MM.1S (cell line): Measurements from ENCODE around the gene PRRC1.

Experiments
- DNase-seq: peaks from one replicate; pipeline ENCODE4 v3.0.0-alpha.2; 2015
- H2AFZ ChIP-seq: fragments of 300-600 bp; sonication (generic); 2 replicates; pipeline ENCODE4 v1.6.0; 2016; ENCODE audit warnings: antibody characterized with exemption, low read length
- H3F3A ChIP-seq: fragments of 300-600 bp; sonication (generic); 2 replicates; pipeline ENCODE4 v1.6.1; 2016; ENCODE audit warnings: mild to moderate bottlenecking, antibody characterized with exemption, low read length, moderate library complexity, mixed read lengths; ENCODE audit not compliant: insufficient read depth
- H3K27ac ChIP-seq: fragments of 300-600 bp; sonication (generic); 2 replicates; pipeline ENCODE4 v1.5.1; 2016; ENCODE audit warnings: mild to moderate bottlenecking, low read length
- H3K27me3 ChIP-seq: fragments of 300-600 bp; sonication (generic); replicated peaks from 2 replicates; pipeline ENCODE4 v1.6.0; 2016; ENCODE audit warnings: low read length; ENCODE audit not compliant: insufficient read depth
- H3K36me3 ChIP-seq: fragments of 300-600 bp; sonication (generic); replicated peaks from 2 replicates; pipeline ENCODE4 v1.6.1; 2016; ENCODE audit warnings: mild to moderate bottlenecking, low read length, mixed read lengths; ENCODE audit not compliant: insufficient read depth
- H3K4me1 ChIP-seq: fragments of 300-600 bp; sonication (generic); 2 replicates; pipeline ENCODE4 v1.6.1; 2016; ENCODE audit warnings: low read length, mixed read lengths
- H3K4me2 ChIP-seq: fragments of 300-600 bp; sonication (generic); 2 replicates; pipeline ENCODE4 v1.6.0; 2016; ENCODE audit warnings: low read depth, low read length
- H3K4me3 ChIP-seq: fragments of 300-600 bp; sonication (generic); 2 replicates; pipeline ENCODE4 v1.5.1; 2016; ENCODE audit warnings: low read length, mixed read lengths
- H3K79me2 ChIP-seq: fragments of 300-600 bp; sonication (generic); 2 replicates; pipeline ENCODE4 v1.6.1; 2016; ENCODE audit warnings: mixed run types, low read length, mixed read lengths
- H3K9ac ChIP-seq: fragments of 300-600 bp; sonication (generic); 2 replicates; pipeline ENCODE4 v1.6.1; 2016; ENCODE audit warnings: low read length, mixed read lengths
- H3K9me2 ChIP-seq: fragments of 300-600 bp; sonication (generic); replicated peaks from 2 replicates; pipeline ENCODE4 v1.6.1; 2016; ENCODE audit warnings: mild to moderate bottlenecking, low read length, mixed read lengths; ENCODE audit not compliant: insufficient read depth
- H3K9me3 ChIP-seq: fragments of 300-600 bp; sonication (generic); replicated peaks from 2 replicates; pipeline ENCODE4 v1.6.1; 2016; ENCODE audit warnings: mild to moderate bottlenecking, low read length, mixed read lengths; ENCODE audit not compliant: insufficient read depth
- H4K20me1 ChIP-seq: fragments of 300-600 bp; sonication (generic); 2 replicates; pipeline ENCODE4 v1.6.1; 2016; ENCODE audit warnings: mild to moderate bottlenecking, low read length, moderate library complexity, mixed read lengths; ENCODE audit not compliant: insufficient read depth
- EZH2 ChIP-seq: fragments of 300-600 bp; sonication (generic); optimal IDR thresholded peaks from 2 replicates; pipeline ENCODE3; 2017; ENCODE audit warnings: low read depth, mild to moderate bottlenecking, antibody characterized with exemption, low read length, mixed read lengths
- EZH2phosphoT487 ChIP-seq: fragments of 300-600 bp; sonication (generic); IDR thresholded peaks from 2 replicates; pipeline ENCODE4 v1.6.1; 2018; ENCODE audit warnings: antibody characterized with exemption, low read length
- TF ChIP-seq, protein P1 (sequence below): fragments of 300-600 bp; sonication (generic); IDR thresholded peaks from 2 replicates; pipeline ENCODE4 v1.5.1; 2016; ENCODE audit warnings: antibody characterized with exemption, low read length, mixed read lengths

PRRC1 gene

DNA sequence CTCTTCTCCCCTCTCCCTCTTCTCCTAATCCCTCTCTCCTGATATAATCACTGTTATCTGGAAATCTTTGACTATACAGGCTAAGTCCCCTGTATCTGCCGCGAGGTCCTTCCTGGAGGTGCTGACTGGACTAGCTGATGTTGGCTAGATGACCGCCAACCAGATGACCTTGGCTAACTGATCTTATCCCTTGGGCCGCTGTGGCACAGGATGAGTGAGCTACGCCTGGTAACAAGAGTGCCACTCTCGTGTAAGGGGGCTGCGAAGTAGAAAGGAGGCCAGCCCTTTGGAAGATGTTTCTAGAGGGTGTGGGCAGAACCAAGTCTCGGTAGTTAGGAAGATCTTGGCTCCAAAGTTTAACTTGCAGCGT lies 345 bp upstream of the PRRC1 start:
- H3K79me2 ChIP-seq = peaks cover 46% of the 10 kb centered on the region
- peak overlapping the region; percentile 98 for H2AFZ ChIP-seq
- H3K9ac ChIP-seq = peak overlapping the region; percentile 39; the same call in 1 of the 2 replicates
- no peaks in the 10 kb centered on the region for H3K27me3 ChIP-seq
- H3K4me2 ChIP-seq = peak overlapping the region; percentile 79
- no peak overlapping the region for H3K27ac ChIP-seq
- DNase-seq = no peak
- peaks cover 4% of the 10 kb centered on the region; the same call in 1 of the 2 replicates for H3K36me3 ChIP-seq
- H3K9me3 ChIP-seq = no peaks in the 10 kb centered on the region
- no peaks in the 10 kb centered on the region for H3K9me2 ChIP-seq
- peaks cover 11% of the 10 kb centered on the region; the same call in 1 of the 2 replicates for H3F3A ChIP-seq
- 0 out of 2 replicates have a peak, but pooled peaks cover 11% of the 10 kb centered on the region for H3K4me1 ChIP-seq
- TF ChIP-seq EZH2 (no peak), EZH2phosphoT487 (no peak)
- TF ChIP-seq, protein P1, sequence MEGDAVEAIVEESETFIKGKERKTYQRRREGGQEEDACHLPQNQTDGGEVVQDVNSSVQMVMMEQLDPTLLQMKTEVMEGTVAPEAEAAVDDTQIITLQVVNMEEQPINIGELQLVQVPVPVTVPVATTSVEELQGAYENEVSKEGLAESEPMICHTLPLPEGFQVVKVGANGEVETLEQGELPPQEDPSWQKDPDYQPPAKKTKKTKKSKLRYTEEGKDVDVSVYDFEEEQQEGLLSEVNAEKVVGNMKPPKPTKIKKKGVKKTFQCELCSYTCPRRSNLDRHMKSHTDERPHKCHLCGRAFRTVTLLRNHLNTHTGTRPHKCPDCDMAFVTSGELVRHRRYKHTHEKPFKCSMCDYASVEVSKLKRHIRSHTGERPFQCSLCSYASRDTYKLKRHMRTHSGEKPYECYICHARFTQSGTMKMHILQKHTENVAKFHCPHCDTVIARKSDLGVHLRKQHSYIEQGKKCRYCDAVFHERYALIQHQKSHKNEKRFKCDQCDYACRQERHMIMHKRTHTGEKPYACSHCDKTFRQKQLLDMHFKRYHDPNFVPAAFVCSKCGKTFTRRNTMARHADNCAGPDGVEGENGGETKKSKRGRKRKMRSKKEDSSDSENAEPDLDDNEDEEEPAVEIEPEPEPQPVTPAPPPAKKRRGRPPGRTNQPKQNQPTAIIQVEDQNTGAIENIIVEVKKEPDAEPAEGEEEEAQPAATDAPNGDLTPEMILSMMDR = no peak
- peak overlapping the region; percentile 72 for H3K4me3 ChIP-seq
- H4K20me1 ChIP-seq = no peaks in the 10 kb centered on the region

DNA sequence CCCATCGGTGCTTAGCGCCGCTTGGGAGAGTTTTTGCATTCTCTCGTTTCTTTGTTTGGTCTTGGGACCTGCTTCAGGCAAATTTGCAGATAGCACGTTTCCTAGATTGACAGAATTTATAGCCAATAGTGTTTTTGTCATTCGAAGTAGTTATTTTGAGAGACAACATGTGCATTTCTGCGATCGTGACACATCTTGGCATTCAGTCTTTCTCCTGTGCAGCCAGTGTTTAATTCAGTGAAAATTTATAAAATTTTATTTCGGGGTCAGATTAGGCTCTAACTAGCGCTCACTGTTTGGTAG lies 830 bp downstream of the PRRC1 start:
- Histone ChIP-seq H3K9me2 (no peaks in the 10 kb centered on the region), H3K4me2 (peak overlapping the region; percentile 68), H3K79me2 (peaks cover 52% of the 10 kb centered on the region), H3K4me1 (0 out of 2 replicates have a peak, but pooled peaks cover 11% of the 10 kb centered on the region), H4K20me1 (no peaks in the 10 kb centered on the region), H3K9ac (peak overlapping the region; percentile 93), H3K36me3 (peaks cover 4% of the 10 kb centered on the region; the same call in 1 of the 2 replicates), H3K27ac (peak overlapping the region; percentile 87), H3K9me3 (no peaks in the 10 kb centered on the region), H3F3A (peaks cover 11% of the 10 kb centered on the region; the same call in 1 of the 2 replicates), H3K4me3 (peak overlapping the region; percentile 99), H3K27me3 (no peaks in the 10 kb centered on the region), H2AFZ (peak overlapping the region; percentile 93)
- peak; percentile 84 for DNase-seq
- TF ChIP-seq EZH2 (no peak), EZH2phosphoT487 (no peak)
- TF ChIP-seq, protein P1 = no peak

DNA sequence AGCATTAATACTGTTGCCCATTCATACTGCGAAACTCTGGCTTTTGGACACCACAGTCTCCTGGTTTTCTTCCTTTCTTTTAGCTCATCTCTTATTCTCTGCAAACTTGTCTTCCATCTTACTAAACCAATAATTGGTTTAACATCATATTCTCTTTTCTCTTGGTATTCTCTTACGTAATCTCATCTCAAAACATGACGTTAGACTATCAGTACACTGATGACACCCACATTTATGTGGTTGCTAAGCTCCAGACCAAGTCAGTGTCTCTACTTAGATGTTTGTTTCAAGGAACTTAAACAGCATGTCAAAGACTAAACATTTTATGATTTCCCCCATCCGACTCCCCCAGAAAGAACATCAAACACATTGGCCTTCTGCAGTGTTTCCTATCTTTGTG lies 2.1 kb downstream of the PRRC1 start:
- no peaks in the 10 kb centered on the region for H3K27me3 ChIP-seq
- no peak overlapping the region for H3K4me3 ChIP-seq
- H3K9me3 ChIP-seq = no peaks in the 10 kb centered on the region
- no peak for DNase-seq
- no peaks in the 10 kb centered on the region for H4K20me1 ChIP-seq
- no peak overlapping the region for H2AFZ ChIP-seq
- peaks cover 55% of the 10 kb centered on the region for H3K79me2 ChIP-seq
- H3K27ac ChIP-seq = no peak overlapping the region
- H3K36me3 ChIP-seq = peaks cover 9% of the 10 kb centered on the region; the same call in 1 of the 2 replicates
- no peak overlapping the region for H3K9ac ChIP-seq
- no peak overlapping the region for H3K4me2 ChIP-seq
- no peak for TF ChIP-seq EZH2
- TF ChIP-seq, protein P1 = no peak
- no peak for TF ChIP-seq EZH2phosphoT487
- peaks cover 11% of the 10 kb centered on the region; the same call in 1 of the 2 replicates for H3F3A ChIP-seq
- 0 out of 2 replicates have a peak, but pooled peaks cover 11% of the 10 kb centered on the region for H3K4me1 ChIP-seq
- no peaks in the 10 kb centered on the region for H3K9me2 ChIP-seq
